ENCODE data around the gene DLEC1. TPM values are rescaled to one million over a fixed set of nuclear protein-coding genes. Genes with fewer than 3 reads are reported as not detected.

The DLEC1 gene
- total RNA-seq, 1 donor from 2014 or later = 0.08 TPM

GRCh38 chr3:38000965-38001455 lies 38.0 kb upstream of the DLEC1 start:
- ATAC-seq (no peak), DNase-seq (ENCODE audit: missing footprints) (no peak)
- intact Hi-C loops (cut with DNase I) = loop anchor here (10.0 kb wide), 1 partner anchor 474 kb away; no protein-coding TSS in a partner anchor

DNA sequence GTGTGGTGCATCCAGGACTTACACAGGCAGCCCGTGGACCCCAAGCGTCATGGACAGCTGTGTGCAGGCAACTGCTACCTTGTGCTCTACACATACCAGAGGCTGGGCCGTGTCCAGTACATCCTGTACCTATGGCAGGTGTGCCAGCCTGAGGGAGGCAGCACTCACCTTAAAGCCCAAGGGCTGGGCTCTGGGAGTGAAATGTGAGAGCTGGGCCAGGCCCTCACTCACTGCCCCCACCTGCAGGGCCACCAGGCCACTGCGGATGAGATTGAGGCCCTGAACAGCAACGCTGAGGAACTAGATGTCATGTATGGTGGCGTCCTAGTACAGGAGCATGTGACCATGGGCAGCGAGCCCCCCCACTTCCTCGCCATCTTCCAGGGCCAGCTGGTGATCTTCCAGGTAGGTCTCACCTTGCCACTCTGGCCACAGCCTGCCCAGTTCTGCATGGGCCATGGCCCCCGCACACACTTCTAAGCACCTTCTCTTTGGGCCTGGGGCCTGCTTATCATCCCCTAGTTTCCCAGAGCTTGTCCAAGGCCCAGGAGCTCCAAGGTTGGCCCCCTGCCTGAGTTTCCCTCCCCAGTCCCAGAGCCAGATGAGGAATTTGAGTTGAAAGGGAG lies 37.4 kb upstream of the DLEC1 start:
- DNase-seq (ENCODE audit: missing footprints) = peak; percentile 53
- intact Hi-C loops (cut with DNase I) = loop anchor here (2.0 to 10.0 kb wide), 2 partner anchors 27 to 473 kb away; no protein-coding TSS in a partner anchor
- ATAC-seq = no peak

DNA sequence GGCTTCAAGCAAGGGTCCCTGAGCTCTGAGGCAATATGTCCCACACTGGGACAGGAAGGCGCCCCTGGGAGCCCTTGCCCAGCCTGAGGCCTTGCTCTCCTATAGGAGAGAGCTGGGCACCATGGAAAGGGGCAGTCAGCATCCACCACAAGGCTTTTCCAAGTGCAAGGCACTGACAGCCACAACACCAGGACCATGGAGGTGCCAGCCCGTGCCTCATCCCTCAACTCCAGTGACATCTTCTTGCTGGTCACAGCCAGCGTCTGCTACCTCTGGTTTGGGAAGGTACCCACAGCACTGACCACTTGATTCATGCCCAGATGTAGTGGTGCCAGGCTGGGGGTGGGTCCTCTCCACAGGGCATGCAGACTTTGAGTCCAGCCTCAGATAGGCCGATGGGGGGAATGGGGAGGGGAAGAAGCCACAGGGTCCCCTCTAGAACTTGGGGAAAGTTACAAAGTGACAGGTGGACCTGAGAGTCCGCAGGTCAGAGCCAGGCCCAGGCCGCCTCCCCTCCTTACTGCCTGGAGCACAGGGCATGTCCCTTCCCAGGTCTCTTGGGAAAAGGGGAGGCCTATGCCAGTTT lies 36.6 kb upstream of the DLEC1 start:
- intact Hi-C loops (cut with DNase I) = loop anchor here (2.0 to 10.0 kb wide), 2 partner anchors 28 to 472 kb away; no protein-coding TSS in a partner anchor
- peak; percentile 61 for DNase-seq (ENCODE audit: missing footprints)
- no peak for ATAC-seq

DNA sequence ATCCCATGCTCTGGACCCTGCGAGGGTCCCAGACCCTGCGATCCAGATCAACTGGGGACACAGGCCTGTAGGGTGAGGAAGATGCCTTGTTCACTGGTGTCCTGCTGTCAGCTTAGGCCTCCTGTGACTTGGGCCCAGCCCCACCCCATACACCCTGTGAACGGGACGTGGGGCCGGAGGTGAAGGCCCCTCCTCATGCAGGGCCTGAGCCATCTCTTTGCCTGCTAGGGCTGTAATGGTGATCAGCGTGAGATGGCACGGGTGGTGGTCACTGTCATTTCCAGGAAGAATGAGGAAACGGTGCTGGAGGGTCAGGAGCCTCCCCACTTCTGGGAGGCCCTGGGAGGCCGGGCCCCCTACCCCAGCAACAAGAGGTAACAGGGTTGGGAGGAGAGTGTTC lies 36.1 kb upstream of the DLEC1 start:
- ATAC-seq (no peak), DNase-seq (ENCODE audit: missing footprints) (peak; percentile 9)
- intact Hi-C loops (cut with DNase I) = loop anchor here (1.0 to 10.0 kb wide), 3 partner anchors 28 to 472 kb away; no protein-coding TSS in a partner anchor

DNA sequence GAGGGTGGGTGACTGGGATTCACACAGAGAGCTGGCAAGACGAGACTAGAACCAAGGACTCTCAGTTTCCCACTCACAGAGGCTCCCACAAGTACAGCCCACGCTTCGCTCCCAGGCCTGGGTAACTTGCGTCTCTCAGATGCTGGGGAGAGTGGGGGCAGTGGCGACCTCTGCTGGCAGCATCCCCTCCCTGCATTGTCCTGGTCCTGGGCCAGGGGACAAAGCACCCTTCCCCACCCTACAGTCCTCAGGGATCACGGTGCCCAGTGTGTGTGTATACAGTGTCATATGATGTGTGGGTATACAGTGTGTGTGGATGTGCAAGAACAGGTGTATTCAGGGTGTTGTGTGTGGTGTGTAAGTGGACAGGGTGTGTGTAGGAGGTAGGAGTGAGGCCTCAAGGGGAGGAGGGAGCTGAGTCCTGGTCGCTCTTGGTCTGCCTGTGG lies 35.6 kb upstream of the DLEC1 start:
- intact Hi-C loops (cut with DNase I) = loop anchor here (1.0 to 10.0 kb wide), 3 partner anchors 29 to 471 kb away; no protein-coding TSS in a partner anchor
- peak; percentile 38 for ATAC-seq
- peak; percentile 81 for DNase-seq (ENCODE audit: missing footprints)

GRCh38 chr3:38003817-38004414 lies 35.1 kb upstream of the DLEC1 start:
- peak; percentile 78 for DNase-seq (ENCODE audit: missing footprints)
- ATAC-seq = peak; percentile 64
- intact Hi-C loops (cut with DNase I) = loop anchor here (1.0 to 10.0 kb wide), 4 partner anchors 29 to 471 kb away; no protein-coding TSS in a partner anchor

DNA sequence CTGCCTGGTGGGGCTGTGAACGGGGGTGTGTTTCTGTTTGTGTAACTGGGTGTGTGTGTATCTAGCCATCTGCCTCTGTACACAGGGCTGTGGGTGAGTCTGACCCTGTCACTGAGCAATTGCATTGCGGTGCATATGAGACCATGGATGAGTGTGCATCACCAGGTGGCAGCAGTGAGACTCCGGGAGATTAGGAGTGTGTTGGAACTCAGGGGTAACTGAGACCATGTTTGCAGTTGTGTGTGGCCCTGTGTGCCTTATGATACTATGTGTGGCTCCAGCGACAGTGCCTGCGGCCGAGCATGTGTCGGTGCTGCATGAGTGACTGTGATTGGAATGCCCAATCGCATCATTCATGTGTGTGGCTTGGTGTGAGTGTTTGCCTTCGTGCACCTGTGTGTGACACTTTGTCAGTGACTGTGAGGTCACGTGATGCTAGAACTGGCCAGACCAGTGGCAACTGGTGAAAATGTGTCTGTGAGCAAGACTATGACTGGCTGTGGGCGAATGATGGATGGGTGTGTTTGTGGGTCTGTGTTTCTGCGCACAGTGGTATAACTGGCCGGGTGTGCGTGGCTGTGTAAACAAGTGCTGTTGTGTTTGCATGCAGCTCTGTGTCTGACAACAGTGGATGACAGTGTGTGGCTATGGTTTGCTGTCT lies 34.5 kb upstream of the DLEC1 start:
- intact Hi-C loops (cut with DNase I) = loop anchor here (2.0 to 10.0 kb wide), 2 partner anchors 36 to 470 kb away; no protein-coding TSS in a partner anchor
- DNase-seq (ENCODE audit: missing footprints) = peak; percentile 84
- ATAC-seq = peak; percentile 73

DNA sequence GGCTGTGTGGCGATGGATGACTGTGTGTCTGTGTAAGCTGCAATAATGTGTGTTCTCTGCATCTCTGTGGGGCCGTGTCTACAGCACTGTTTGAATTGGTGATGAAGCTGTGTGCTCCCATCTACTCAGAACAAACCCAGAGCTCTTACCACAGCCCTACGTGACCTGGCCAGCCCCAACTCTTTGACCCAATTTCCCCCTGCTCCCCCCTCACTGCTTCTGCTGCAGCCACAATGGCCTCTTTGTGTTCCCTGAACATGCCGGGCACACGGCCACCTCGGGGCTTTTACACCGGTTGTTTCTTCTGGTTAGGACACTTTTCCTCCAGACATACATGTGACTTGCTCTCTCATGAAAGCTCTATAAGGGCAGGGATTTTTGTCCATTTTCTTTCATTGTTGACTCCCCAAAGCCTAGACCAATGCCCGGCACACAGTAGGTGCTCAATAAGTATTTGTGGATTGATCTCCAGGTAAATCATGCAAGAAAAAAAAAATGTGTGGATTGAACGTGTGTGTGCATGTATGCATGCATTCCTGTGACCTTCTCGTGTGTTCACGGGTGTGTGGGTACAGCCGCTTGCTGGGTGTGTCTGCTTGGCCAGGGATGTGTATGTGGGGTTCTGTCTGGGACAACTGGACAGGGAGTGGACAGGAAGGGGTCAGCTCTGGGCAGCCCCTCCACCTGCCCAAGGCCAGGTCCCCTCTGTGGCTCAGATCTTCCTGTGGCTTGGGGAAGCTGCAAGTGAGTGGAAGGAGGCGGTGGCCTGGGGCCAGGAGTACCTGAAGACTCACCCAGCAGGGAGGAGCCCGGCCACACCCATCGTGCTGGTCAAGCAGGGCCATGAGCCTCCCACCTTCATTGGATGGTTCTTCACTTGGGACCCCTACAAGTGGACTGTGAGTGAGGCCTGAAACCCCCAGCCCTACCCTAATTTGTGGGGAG lies 33.7 kb upstream of the DLEC1 start:
- intact Hi-C loops (cut with DNase I) = loop anchor here (2.0 to 10.0 kb wide), 2 partner anchors 35 to 469 kb away; no protein-coding TSS in a partner anchor
- DNase-seq (ENCODE audit: missing footprints) = peak; percentile 91

DNA sequence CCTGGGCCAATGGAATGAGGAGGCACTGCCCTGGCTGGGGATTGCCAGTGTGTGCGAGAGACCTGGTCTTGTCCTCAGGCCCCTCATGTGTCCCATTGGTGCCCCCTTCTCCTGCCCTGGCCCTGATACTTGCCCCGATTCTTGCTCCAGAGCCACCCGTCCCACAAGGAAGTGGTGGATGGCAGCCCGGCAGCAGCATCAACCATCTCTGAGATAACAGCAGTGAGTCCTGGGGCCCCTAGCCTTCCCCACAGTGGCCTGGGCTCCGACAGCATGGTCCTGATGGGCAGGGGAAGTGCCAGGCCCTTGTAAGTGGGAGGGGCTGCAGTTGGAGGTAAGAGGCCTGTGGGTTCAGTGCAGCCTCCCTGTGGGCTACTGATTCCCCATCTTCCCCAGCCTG lies 33.0 kb upstream of the DLEC1 start:
- ATAC-seq = no peak
- no peak for DNase-seq (ENCODE audit: missing footprints)
- intact Hi-C loops (cut with DNase I) = loop anchor here (10.0 kb wide), 1 partner anchor 469 kb away; no protein-coding TSS in a partner anchor

More for the DNA sequence above, 33.7 kb upstream of the DLEC1 start:
- peak; percentile 70 for ATAC-seq

DNA sequence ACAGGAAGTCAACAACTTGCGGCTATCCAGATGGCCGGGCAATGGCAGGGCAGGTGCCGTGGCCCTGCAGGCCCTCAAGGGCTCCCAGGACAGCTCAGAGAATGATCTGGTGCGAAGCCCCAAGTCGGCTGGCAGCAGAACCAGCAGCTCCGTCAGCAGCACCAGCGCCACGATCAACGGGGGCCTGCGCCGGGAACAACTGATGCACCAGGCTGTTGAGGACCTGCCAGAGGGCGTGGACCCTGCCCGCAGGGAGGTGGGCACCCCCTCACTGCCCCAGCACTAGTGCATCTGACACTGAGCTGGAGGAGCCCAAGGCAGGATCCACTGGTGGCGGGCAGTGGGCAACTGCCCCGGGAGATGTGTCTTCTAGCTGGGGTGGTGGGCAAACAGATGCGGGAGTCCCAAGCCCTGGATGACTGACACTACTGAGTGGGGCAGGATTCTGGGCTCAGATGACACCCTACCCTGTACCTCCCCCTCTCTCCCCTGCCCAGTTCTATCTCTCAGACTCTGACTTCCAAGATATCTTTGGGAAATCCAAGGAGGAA lies 32.5 kb upstream of the DLEC1 start:
- intact Hi-C loops (cut with DNase I) = loop anchor here (10.0 kb wide), 1 partner anchor 468 kb away; no protein-coding TSS in a partner anchor
- no peak for ATAC-seq
- DNase-seq (ENCODE audit: missing footprints) = no peak

DNA sequence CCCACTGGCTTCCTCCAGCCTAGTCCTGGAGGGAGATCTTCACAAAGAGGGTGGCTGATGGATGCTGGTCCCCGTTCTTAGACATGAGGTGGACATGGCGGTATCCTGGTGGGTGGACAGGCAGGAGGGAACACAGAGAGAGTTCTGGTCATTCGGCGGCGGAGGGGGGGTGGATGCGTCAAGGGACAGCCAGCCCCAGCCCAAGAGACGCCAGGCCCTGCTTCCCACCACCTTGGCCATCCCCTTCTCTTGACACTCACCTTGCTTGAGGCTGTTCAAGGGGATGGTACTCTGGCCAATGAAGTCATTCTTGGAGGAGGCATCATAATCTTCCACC lies 31.3 kb upstream of the DLEC1 start:
- DNase-seq (ENCODE audit: missing footprints) (no peak), ATAC-seq (no peak)
- intact Hi-C loops (cut with DNase I) = loop anchor here (10.0 kb wide), 1 partner anchor 467 kb away; no protein-coding TSS in a partner anchor

- intact Hi-C loops (cut with DNase I) = loop anchor here (10.0 kb wide), 1 partner anchor 467 kb away; no protein-coding TSS in a partner anchor
- DNase-seq (ENCODE audit: missing footprints) (peak; percentile 51), ATAC-seq (no peak)
Measured at GRCh38 chr3:38008191-38008701, 30.8 kb upstream of the DLEC1 start.

GRCh38 chr3:38008971-38009580 lies 29.9 kb upstream of the DLEC1 start:
- no peak for ATAC-seq
- DNase-seq (ENCODE audit: missing footprints) = no peak
- intact Hi-C loops (cut with DNase I) = loop anchor here (10.0 kb wide), 1 partner anchor 466 kb away; no protein-coding TSS in a partner anchor

DNA sequence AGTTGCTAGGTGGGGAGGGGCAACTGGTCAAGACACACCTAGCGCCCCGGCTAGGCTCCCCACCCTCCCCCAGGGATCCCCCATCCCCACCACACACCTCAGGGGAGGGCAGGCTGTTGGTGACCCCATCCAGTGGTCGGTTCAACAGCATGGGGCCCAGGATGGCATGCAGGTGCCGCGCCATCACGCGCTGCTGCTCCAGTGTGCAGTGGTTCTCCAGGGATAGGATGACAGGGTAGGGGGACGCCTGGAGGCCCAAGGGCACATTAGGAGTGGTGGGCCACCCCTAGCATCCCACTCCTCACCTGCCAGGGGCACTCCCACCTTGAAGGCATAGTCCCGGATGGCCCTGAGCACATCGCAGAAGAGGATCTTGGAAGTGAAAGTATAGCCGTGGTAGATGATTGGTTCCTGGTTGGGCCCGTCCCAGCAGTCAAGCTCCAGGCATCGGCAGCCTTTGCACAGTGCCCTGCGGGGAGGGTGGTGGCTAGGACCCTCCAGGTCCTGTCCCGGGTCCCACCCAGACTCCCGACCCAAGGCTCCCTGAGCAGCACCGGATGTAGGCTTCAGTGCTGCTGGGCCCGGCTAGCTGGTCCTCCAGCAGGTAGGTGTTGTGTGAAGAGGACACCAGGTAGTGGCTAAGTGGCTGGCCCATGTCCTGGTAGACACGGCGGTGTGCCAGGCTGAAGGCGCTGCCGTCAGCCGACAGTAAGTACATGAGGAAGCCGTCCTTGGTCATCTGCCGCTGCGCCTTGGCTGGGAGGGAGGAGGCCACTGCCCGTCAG lies 29.0 kb upstream of the DLEC1 start:
- intact Hi-C loops (cut with DNase I) = loop anchor here (10.0 kb wide), 1 partner anchor 465 kb away; no protein-coding TSS in a partner anchor
- DNase-seq (ENCODE audit: missing footprints) (peak; percentile 57), ATAC-seq (no peak)

- ATAC-seq (no peak), DNase-seq (ENCODE audit: missing footprints) (peak; percentile 59)
- intact Hi-C loops (cut with DNase I) = no loop called here
Measured at GRCh38 chr3:38011111-38011510, 27.9 kb upstream of the DLEC1 start.

GRCh38 chr3:38015485-38015884 lies 23.5 kb upstream of the DLEC1 start:
- ATAC-seq = no peak

More at GRCh38 chr3:38015485-38015884, 23.5 kb upstream of the DLEC1 start:
- DNase-seq (ENCODE audit: missing footprints) = no peak
- intact Hi-C loops (cut with DNase I) = no loop called here

Measured in Right ventricle myocardium inferior (tissue), 1 donor.